ENCODE measurements around the gene VSIG4.
"Not testable (repeated sequence)": the region's sequence is repeated elsewhere in the genome, so short reads cannot be mapped to it uniquely, and the experiment has no call there.

Gene VSIG4

DNA sequence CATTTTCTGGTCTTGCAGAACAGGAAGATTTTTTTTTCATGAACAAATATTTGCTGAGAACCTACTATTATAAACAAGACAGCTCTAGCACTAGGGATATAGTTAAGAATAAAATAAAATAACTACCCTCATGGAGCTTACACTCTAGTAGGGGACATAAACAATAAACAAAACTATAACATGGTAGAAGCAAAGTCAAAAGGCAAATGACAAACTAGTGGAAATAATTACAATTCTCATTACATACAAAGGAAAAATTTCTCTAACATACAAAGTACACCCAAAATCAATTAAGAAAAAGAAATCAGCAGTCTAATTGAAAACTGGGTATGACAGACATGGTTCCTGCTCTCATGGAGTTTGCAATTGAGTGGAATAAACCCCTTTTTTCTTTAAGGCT, 32.0 kb downstream of the VSIG4 start:
- DNase-seq, result no peak

DNA sequence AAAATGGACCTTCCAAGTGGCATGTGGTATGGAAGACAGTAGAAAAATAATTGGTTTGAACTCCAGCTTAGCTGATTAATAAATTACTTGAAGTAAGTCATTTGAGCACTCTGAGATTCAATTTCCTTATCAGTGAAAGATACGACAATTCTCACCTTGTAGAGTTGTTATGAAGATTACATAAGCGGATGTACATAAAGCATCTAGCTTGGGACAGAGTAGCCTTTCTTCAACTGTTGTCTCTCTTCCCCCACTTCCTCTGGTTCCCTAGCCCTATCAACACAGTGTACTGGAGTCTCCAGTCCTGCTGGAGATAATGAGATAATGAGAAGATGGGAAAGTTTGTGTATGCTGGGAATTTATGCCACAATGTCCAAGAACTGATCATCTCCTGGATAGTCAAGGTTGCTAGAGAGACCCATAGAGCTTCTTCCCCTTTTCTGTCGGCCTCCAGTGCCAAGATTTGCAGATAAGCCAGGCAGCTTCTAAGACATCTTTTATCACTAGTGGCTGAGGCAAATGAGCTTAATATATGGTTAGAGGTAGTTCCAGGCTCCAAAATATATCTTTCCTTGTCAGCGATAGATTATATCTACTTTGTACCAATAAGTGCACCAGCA, 33.9 kb downstream of the VSIG4 start:
- no peak for DNase-seq

GRCh38 chrX:66004928-66005829, 34.7 kb downstream of the VSIG4 start:
- DNase-seq, result no peak

GRCh38 chrX:66002824-66003680, 36.8 kb downstream of the VSIG4 start:
- DNase-seq, result no peak

- no peak for DNase-seq
These were observed 38.3 kb downstream of the VSIG4 start for GRCh38 chrX:66001596-66001995.

GRCh38 chrX:66000628-66001272, 39.1 kb downstream of the VSIG4 start:
- DNase-seq, result no peak

DNA sequence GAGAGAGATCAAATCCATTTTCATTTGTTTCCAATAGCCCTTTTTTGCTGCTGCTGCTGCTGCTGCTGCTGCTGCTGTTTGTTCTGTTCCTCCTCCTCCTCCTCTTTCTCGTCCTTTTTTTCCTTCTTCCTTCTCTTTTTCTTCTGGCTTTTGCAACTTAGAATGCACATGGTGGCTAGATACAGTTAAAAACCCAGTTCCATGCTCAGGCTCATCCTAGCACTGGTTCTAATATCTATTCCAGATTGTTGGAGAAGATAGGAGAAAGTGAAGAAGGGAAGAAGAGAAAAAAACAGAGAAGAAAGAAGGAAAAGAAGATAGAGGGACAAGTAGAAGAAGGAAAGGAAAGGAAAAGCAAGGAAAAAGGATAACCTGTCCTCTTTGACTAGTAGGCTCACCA, 39.7 kb downstream of the VSIG4 start:
- DNase-seq, result no peak

DNA sequence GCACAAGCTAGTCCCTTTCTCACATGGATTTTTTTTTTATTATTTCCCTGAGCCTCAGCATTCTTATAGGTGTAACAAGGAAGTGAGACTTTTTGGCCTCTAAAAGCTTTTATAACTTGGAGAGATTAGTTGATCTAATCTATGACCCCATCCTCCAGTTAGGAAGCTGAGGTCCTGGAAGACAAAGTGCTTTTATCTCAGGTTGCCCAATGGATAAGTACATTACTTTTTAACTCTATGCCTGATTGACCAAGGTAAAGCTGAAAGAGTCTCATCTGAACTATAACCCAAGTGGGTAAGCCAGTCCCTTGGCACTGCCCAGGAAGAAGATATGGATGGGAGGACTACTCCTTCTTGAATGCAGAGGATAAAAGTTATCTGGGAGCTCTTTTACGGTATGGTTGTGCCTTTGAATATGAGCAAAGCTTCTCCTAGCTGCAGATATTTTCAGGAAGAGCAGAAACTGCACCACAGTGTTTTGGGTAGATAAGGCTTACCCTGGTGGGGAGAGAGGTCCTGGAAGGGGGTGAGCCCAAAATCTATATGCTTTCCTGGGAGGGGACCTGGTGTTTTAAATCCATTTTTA, 40.2 kb downstream of the VSIG4 start:
- DNase-seq, result no peak

DNA sequence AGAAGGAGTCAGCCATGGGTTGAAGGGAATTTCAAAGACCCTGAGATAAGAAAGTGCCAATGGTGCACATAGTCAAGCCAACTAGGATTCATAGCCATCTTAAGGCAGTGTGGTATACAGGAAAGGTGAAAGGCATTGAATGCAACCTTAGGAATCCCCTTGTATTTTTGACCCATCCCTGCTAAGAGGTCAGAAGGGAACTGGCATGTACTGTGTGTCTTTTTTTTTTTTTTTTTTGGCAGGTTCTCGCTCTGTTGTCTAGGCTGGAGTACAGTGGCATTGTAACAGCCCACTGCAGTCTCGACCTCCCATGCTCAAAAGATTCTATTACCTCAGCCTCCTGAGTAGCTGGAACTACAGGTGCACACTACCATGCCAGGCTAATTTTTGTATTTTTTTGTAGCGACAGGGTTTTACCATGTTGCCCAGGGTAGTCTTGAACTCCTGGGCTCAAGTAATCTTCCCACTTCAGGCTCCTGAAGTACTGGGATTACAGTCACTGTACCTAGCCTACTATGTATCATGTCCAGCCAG, 40.8 kb downstream of the VSIG4 start:
- DNase-seq, result no peak

GRCh38 chrX:65997978-65998717, 41.7 kb downstream of the VSIG4 start:
- no peak for DNase-seq

DNA sequence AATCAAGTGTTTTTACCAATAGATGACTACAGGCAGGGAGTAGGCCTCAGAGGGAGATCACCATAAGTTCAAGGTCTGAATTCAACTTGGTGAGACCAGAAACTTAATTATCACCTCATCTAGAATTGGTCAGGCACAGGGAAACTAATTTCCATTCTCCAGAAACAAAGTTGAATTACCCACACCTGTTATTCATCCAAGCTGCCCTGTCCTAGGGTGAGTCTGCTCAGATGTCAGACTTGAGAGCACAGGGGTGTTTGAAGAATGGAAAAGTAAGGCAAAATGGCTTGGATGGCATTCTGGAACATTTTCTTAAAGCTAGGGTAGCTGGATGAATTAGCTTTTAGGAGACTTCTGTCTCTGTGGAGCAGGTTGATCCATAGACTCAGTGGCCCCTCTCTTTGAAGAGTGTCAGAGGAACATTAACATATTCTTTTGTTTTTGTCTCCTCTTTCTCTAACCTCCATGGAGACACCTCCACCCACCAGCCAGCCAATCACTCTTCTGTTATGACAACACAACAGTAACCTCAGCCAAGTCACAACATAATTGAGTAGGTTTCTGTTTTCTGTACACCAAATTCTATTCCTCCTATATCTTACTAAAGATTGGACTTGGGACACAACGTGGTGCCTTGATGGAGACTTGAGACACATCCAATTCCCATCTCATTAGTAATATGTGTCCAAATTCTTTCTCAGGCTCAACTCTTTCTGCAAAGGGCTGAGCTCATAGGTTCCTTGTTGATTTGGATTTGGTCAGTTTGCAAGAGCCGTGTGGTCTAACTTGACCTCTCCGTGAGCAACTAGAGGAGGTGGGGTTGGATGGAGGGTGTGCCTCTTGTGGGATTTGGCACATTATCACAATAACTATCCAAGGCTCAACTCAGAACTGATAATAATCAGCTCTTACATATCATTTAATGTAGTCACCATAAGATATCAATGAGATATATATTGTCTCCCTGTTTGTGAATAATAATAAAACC, 45.1 kb downstream of the VSIG4 start:
- no peak for DNase-seq

- no peak for DNase-seq
These were observed 45.9 kb downstream of the VSIG4 start for GRCh38 chrX:65993915-65994460.

- no peak for DNase-seq
These were observed 46.5 kb downstream of the VSIG4 start for GRCh38 chrX:65993332-65993731.

- DNase-seq, result no peak
These were observed 49.2 kb downstream of the VSIG4 start for GRCh38 chrX:65990702-65991101.

DNA sequence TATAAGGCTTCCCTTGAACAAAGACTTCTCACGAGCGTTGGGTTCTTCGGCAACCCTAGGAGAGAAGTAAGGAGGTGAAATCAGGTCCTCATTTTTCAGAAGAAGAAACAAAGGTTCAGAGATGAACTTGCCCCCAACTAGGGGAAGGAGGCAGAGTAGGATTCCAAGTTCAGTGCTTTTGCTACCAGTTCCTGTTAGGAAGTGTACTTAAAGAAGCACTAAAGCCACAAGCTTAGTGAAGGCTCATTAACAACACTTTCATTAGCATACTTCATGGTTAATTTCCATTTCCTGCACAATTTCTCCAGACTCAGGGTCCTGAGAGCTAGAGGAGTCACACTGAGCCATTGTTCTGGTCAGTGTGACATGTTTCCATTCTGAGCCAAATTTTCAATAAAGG, 52.1 kb downstream of the VSIG4 start:
- DNase-seq, result no peak

DNA sequence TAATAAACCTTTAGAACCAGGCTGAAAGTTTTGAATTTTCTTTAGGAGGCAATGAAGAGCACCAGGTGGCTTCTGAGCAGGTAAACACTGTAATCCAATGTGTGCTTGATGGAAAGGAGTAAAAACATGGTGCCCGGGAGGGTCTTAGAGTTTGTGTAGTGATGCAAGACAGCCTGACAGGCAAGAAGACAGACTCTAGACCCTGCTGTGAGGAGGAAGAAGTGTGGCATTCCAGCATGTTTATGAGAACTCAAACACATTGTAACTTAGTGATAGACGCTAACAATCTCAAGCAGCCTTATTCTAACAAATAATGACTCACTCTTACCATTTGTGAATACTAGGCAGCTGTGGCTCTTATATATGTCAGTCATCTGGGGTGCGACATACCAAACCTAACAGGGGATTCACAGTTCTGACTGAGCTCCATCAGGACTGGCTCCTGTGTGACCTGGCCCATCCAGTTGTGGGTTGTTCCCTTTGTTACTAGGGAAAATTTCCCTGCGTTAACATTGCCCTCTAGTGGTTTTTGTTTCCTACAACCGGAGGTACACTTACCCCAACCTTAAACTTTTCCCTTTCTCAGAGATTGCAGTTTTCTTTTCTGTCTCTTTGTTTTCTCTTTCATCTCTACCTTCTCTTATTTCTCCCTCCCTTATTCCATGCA, 53.8 kb downstream of the VSIG4 start:
- DNase-seq, result peak in 1 of 2 experiments; percentile 35

DNA sequence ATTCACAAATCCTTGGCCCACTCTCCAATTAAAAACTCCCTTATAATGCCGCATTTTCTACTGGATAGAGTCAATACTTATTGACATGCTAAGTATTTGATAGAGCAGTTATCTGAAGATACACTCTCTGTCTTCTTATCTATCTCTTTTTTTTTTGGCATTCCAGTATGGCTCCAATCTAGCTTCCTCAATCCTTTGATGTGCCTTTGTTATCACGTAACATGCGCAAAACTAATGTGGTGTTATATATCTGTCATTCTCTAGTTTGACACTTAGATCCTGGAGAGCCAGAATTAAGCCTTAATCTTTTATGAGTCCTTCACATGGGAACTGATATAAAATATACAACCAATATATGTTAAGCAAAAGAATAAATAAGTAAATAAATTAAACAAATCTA, 54.7 kb downstream of the VSIG4 start:
- DNase-seq, result no peak

DNA sequence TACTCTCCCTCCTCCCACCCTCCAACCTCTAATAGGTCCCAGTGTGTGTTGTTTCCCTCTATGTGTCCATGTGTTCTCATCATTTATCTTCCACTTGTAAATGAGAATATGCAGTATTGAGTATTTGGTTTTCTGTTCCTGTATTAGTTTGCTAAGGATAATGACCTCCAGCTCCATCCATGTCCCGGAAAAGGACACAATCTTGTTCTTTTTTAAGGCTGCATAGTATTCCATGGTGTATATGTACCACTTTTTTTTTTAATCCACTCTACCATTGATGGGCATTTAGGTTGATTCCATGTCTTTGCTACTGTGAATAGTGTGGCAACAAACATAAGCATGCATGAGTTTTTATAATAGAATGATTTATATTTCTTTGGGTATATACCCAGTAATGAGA, 62.7 kb downstream of the VSIG4 start:
- DNase-seq, result not testable (repeated sequence)

DNA sequence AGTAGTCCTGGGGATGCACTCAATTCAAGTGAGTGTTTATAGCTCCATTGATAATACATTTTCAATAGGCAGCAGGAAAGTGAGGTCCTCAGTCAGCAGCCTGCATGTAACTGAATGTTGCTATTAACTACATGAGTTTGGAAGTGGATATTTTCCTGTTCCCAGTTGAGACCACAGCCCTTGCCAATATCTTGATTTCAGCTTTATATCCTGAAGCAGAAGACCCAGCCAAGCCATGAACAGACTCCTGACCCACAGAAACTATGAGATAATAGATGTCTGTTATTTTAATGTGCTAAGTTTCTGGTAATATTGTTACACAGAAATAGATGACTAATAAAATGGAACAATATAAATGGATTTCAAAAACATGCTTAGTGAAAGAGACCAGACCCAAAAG, 63.7 kb downstream of the VSIG4 start:
- DNase-seq, result no peak
